HG03039 (cell line): Measurements from ENCODE around the gene ZNF526.

Source experiments
- ATAC-seq: cut with Tn5 transposase; IDR thresholded peaks from one replicate; pipeline ENCODE4 v1.9.1; 2021; ENCODE audit warnings: mild to moderate bottlenecking, moderate library complexity; ENCODE audit not compliant: unreplicated experiment

The ZNF526 gene

GRCh38 chr19:42246143-42246921, 26.2 kb downstream of the ZNF526 start:
- ATAC-seq, result no peak

GRCh38 chr19:42246922-42247639, 27.0 kb downstream of the ZNF526 start:
- no peak for ATAC-seq

- no peak for ATAC-seq
Measured at GRCh38 chr19:42247640-42248199, 27.6 kb downstream of the ZNF526 start.

- ATAC-seq, result no peak
Measured at GRCh38 chr19:42248270-42249148, 28.4 kb downstream of the ZNF526 start.

GRCh38 chr19:42249149-42249750, 29.1 kb downstream of the ZNF526 start:
- no peak for ATAC-seq

- ATAC-seq, result no peak
Measured at GRCh38 chr19:42249769-42250168, 29.7 kb downstream of the ZNF526 start.

- no peak for ATAC-seq
Measured at GRCh38 chr19:42250183-42250665, 30.1 kb downstream of the ZNF526 start.

GRCh38 chr19:42250666-42251531, 30.8 kb downstream of the ZNF526 start:
- ATAC-seq, result no peak

- no peak for ATAC-seq
Measured at GRCh38 chr19:42251572-42252358, 31.7 kb downstream of the ZNF526 start.

GRCh38 chr19:42252365-42253244, 32.5 kb downstream of the ZNF526 start:
- no peak for ATAC-seq

- ATAC-seq, result peak; percentile 4
Measured at GRCh38 chr19:42253245-42254088, 33.4 kb downstream of the ZNF526 start.

- ATAC-seq, result peak; percentile 13
Measured at GRCh38 chr19:42254089-42254849, 34.2 kb downstream of the ZNF526 start.

- peak; percentile 61 for ATAC-seq
Measured at GRCh38 chr19:42254850-42255765, 35.0 kb downstream of the ZNF526 start, which contains the start of gene ERF. ERF (minus strand) TSS chr19:42255128; CDS start chr19:42254999, 129 bp downstream.

- ATAC-seq, result no peak
Measured at GRCh38 chr19:42255766-42256745, 35.9 kb downstream of the ZNF526 start.
